CD4-positive, alpha-beta T cell (primary cell): ENCODE measurements around the gene RBMS3. TPM values are rescaled to one million over a fixed set of nuclear protein-coding genes. Genes with fewer than 3 reads are reported as not detected.

Experiments used
- ATAC-seq: fragments of 200-7000 bp; cut with Tn5 transposase; one replicate; pipeline ENCODE4 v1.10.0; 2022; ENCODE audit warnings: mild to moderate bottlenecking; ENCODE audit not compliant: poor library complexity
- CTCF ChIA-PET: fragments of 350-600 bp; sonication (Branson Sonifier 250); formaldehyde crosslinking; loops from one replicate; lab custom pipeline; 2021; ENCODE audit warnings: antibody characterized with exemption, inconsistent platforms; lab: Charles Lee
- POLR2A ChIA-PET: fragments of 350-600 bp; sonication (Branson Sonifier 250); formaldehyde crosslinking; loops from one replicate; lab custom pipeline; 2021; ENCODE audit warnings: antibody characterized with exemption, inconsistent platforms; lab: Charles Lee
- DNase-seq, 14 experiments: peaks; one replicate each; pipeline ENCODE4 v3.0.0-alpha.2; 2013 to 2020; ENCODE audit warnings: mixed read lengths in 2 of 14
- H3K27ac ChIP-seq, 2 donors: one replicate each; pipeline versions ENCODE4 v1.5.1 to v1.7.0; 2013; ENCODE audit warnings: low read length in 2 of 2, low read depth in 1 of 2, mild to moderate bottlenecking in 1 of 2
- H3K27me3 ChIP-seq, 2 experiments: 1 replicate in 1 of 2; 2 replicates in 1 of 2; pipeline versions ENCODE4 v1.6.1 to v1.7.0; 2013; ENCODE audit warnings: low read length in 2 of 2, control low read depth in 1 of 2, mild to moderate bottlenecking in 1 of 2, moderate library complexity in 1 of 2; ENCODE audit not compliant: insufficient read depth in 2 of 2, control insufficient read depth in 1 of 2
- H3K36me3 ChIP-seq: one replicate; pipeline ENCODE4 v1.6.1; 2013; ENCODE audit warnings: low read length, control low read depth; ENCODE audit not compliant: insufficient read depth
- H3K4me1 ChIP-seq: one replicate; pipeline ENCODE4 v1.6.1; 2013; ENCODE audit warnings: low read length, control low read depth; ENCODE audit not compliant: insufficient read depth
- H3K4me3 ChIP-seq: one replicate; pipeline ENCODE4 v1.5.1; 2013; ENCODE audit warnings: mild to moderate bottlenecking, low read length, moderate library complexity
- H3K9me3 ChIP-seq, 2 experiments: 1 replicate in 1 of 2; 2 replicates in 1 of 2; pipeline versions ENCODE4 v1.6.1 to v1.7.0; 2013; ENCODE audit warnings: low read length in 2 of 2, mild to moderate bottlenecking in 2 of 2, control low read depth in 1 of 2, moderate library complexity in 1 of 2; ENCODE audit not compliant: control insufficient read depth in 1 of 2, insufficient read depth in 1 of 2
- H3K27ac Mint-ChIP-seq: one replicate; pipeline ENCODE4 v1.8.0; 2020; ENCODE audit warnings: mixed read lengths
- H3K27me3 Mint-ChIP-seq: one replicate; pipeline ENCODE4 v1.8.0; 2021; ENCODE audit warnings: mixed read lengths
- H3K36me3 Mint-ChIP-seq: one replicate; pipeline ENCODE4 v1.8.0; 2021; ENCODE audit warnings: low read depth, mixed read lengths
- H3K4me1 Mint-ChIP-seq: one replicate; pipeline ENCODE4 v1.8.0; 2021; ENCODE audit warnings: low read depth, mixed read lengths
- H3K4me3 Mint-ChIP-seq: one replicate; pipeline ENCODE4 v1.8.0; 2020; ENCODE audit warnings: mild to moderate bottlenecking, mixed read lengths
- H3K9me3 Mint-ChIP-seq: one replicate; pipeline ENCODE4 v1.8.0; 2020; ENCODE audit warnings: mixed read lengths
- CTCF ChIP-seq: fragments of 200-600 bp; IDR thresholded peaks from one replicate; pipeline ENCODE4 v1.8.0; 2022; ENCODE audit warnings: antibody characterized with exemption, mild to moderate bottlenecking
- intact Hi-C, 2 experiments: fragments of 100-400 bp; cut with DNase I in 1 of 2; cut with micrococcal nuclease in 1 of 2; formaldehyde crosslinking; loops; one replicate each; pipeline versions ENCODE4 v1.15.1 to v1.9.0; 2023 to 2025; cut with DNase I, micrococcal nuclease
- total RNA-seq, 174 experiments: library from RNA in 2 of 174; stranded (reverse) in 2 of 174; gene quantifications; one replicate each; pipeline ENCODE4 v1.2.3 and lab custom pipeline; 2021 to 2026

Gene RBMS3
- total RNA-seq, 2 experiments from 2014 or later, result 1.6 to 1.7 TPM

- intact Hi-C loops, result no loop called here
- ATAC-seq (no peak), DNase-seq (peak in 2 of 14 experiments; percentile 3)
- Histone ChIP-seq H3K27ac (no peak overlapping the region), H3K36me3 (no peaks in the 10 kb centered on the region), H3K9me3 (no peaks in the 10 kb centered on the region), H3K4me1 (no peaks in the 10 kb centered on the region), H3K27me3 (no peaks in the 10 kb centered on the region), H3K4me3 (no peak overlapping the region)
- ChIA-PET CTCF (no interaction called here), POLR2A (no interaction called here)
- no peak for TF ChIP-seq CTCF
- Mint-ChIP-seq H3K4me1 (no peaks in the 10 kb centered on the region), H3K4me3 (no peak overlapping the region), H3K9me3 (no peaks in the 10 kb centered on the region), H3K27me3 (no peaks in the 10 kb centered on the region), H3K36me3 (no peaks in the 10 kb centered on the region), H3K27ac (no peak overlapping the region)
Observed at GRCh38 chr3:29649815-29650547, 369.1 kb downstream of the RBMS3 start.

GRCh38 chr3:29653680-29654079 is 372.8 kb downstream of the RBMS3 start:
- H3K27ac ChIP-seq, result no peak overlapping the region
- H3K4me1 ChIP-seq, result no peaks in the 10 kb centered on the region
- no peaks in the 10 kb centered on the region for H3K36me3 ChIP-seq
- peaks cover 0 to under 1% of the 10 kb centered on the region in 2 experiments for H3K9me3 ChIP-seq
- intact Hi-C loops, result no loop called here
- Mint-ChIP-seq H3K4me3 (no peak overlapping the region), H3K4me1 (no peaks in the 10 kb centered on the region), H3K27me3 (no peaks in the 10 kb centered on the region), H3K9me3 (no peaks in the 10 kb centered on the region), H3K36me3 (no peaks in the 10 kb centered on the region), H3K27ac (no peak overlapping the region)
- DNase-seq (no peak), ATAC-seq (no peak)
- POLR2A ChIA-PET, result no interaction called here
- CTCF ChIA-PET, result interaction anchor here (0.6 kb wide), 1 partner anchor 156 kb away, joined by 3 read pairs; no protein-coding TSS in a partner anchor
- TF ChIP-seq CTCF, result no peak
- no peak overlapping the region for H3K4me3 ChIP-seq
- no peaks in the 10 kb centered on the region for H3K27me3 ChIP-seq

GRCh38 chr3:29655015-29655747 is 374.3 kb downstream of the RBMS3 start:
- no peaks in the 10 kb centered on the region for H3K4me1 ChIP-seq
- ATAC-seq (no peak), DNase-seq (no peak)
- no peaks in the 10 kb centered on the region for H3K9me3 Mint-ChIP-seq
- no peak for TF ChIP-seq CTCF
- peaks cover 0 to 4% of the 10 kb centered on the region in 2 experiments for H3K9me3 ChIP-seq
- no peak overlapping the region for H3K4me3 ChIP-seq
- no peak overlapping the region for H3K4me3 Mint-ChIP-seq
- no peaks in the 10 kb centered on the region for H3K27me3 Mint-ChIP-seq
- no peaks in the 10 kb centered on the region for H3K36me3 ChIP-seq
- POLR2A ChIA-PET, result no interaction called here
- H3K27me3 ChIP-seq, result no peaks in the 10 kb centered on the region
- no peak overlapping the region for H3K27ac Mint-ChIP-seq
- H3K4me1 Mint-ChIP-seq, result no peaks in the 10 kb centered on the region
- intact Hi-C loops, result no loop called here
- H3K27ac ChIP-seq, result no peak overlapping the region
- H3K36me3 Mint-ChIP-seq, result no peaks in the 10 kb centered on the region
- CTCF ChIA-PET, result interaction anchor here (0.7 kb wide), 1 partner anchor 1113 kb away, joined by 5 read pairs; no protein-coding TSS in a partner anchor
